DMS79 treated with DMSO at 0.1 percent for 48 hours (cell line): ENCODE results near the gene DPH1.
"Not testable (repeated sequence)": the region's sequence is repeated elsewhere in the genome, so short reads cannot be mapped to it uniquely, and the experiment has no call there.

Experiments
- DNase-seq: peaks from one replicate; lab custom pipeline; 2025; lab: John Stamatoyannopoulos, UW

DPH1 gene

DNA sequence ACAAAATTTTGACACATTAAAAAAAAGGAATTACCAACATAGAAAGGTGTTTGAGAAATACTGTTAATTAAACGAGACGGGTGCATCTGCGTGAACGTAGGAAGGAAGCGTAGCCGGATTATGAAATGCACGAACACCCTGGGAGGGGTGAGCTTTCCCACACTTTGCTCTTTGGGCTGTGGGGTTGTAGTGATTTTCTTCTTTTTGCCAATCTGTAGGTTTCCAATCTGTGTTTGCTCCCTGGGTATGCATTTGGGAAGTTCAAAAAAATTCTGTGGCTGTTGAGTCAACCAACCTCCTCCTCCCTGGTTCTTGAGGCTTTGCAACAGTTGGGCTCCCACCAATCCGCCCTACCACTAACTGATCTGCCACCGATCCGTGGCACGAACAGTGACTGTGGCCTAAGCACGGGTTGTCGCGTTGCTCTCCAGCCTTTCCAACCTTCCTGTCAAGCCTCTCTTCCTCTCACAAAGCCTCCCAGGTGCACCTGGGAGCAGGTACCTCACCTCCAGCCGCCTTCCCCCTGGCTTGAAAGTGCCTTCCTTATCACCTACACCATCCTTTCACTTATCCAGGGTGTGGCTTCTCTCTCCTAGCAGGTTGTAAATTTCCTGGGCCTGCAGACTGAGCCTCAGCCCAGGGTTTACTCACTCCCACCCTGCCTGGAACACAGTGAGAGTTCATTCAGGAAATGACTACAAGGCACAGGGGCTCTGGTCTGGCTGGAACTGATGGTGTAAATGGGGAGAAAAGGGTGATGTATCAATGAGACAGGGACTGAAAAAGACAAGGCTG, 21.4 kb upstream of the DPH1 start:
- no peak for DNase-seq

DNA sequence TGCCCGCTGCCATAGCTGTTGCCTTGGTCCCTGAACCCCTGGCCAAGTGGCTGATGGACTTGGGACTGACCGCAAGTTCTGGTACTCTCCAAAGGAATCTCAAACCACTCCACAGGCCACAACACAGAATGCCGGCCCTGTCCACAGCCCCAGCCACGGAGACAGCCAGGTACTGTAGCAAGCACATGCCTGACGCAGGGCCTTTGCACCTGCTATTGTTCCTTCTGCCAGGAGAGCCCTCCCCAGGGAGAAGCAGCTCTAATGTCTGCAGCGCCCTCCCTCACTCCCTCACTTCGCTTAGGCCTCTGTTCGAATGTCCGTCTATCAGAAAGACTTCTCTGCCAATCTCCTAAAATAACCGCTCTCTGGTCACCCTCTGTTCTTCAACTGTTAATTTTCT, 20.2 kb upstream of the DPH1 start:
- no peak for DNase-seq

DNA sequence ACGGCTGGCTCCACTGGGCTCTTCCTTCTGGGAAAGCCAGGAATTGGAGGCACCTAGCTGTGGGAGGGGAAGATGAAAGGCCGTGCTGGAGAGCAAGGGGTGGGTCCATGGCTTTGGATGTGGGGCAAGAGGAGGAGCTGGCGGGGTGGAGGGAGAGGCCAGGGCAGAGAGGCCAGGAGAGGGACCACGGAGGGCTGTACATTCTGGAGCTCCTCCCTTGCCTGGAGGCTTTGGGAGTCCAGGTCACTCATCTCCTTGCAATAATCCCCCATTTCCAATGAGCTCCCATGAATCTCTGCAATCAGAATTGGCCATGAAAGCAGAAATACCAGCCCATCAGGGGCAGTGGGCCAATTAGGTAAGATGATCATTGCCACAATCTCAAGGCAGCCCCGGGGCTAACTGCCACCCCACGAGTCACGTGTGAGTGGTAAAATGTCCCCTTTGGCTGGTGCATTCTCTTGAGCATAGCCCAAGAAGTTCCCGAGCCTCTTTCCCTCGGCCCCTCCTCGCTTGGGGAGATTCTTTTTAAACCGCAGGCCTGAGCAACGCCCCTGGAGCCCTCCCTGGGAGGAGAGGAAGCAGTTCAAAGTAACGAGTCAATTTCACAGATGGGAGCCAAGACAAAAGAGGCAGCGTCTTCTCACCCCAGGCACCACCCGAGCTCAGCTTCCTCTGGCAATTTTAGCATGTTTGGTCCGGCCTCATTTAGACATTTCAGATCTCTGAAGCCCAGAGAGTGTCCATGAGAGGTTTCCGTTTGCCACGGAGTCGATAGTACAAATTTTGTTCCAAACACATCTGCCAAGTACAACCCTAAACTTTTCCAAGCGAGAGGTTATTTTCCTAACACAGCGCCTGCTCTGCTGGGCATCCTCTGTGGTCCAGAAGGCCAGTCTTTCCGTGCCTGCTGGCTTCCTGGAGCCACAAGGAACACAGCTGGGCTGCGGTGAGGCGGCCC, 18.3 kb upstream of the DPH1 start:
- peak; percentile 90 for DNase-seq

DNA sequence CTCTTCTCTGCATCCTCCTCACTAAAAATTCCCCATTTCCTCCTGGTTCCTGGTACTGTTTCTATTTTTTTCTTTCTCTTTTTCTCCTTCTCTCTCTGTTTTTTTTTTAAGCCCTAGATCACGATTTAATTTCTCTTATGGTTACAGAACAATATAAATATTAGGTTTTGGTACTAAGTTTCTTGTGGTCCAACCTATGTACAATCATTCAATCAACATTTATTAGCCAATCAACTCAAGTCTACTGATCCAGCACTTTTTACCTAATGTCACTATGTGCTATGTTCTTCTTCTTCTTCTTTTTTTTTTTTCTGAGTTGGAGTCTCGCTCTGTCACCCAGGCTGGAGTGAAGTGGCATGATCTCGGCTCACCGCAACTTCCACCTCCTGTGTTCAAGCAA, 17.5 kb upstream of the DPH1 start:
- DNase-seq = no peak

DNA sequence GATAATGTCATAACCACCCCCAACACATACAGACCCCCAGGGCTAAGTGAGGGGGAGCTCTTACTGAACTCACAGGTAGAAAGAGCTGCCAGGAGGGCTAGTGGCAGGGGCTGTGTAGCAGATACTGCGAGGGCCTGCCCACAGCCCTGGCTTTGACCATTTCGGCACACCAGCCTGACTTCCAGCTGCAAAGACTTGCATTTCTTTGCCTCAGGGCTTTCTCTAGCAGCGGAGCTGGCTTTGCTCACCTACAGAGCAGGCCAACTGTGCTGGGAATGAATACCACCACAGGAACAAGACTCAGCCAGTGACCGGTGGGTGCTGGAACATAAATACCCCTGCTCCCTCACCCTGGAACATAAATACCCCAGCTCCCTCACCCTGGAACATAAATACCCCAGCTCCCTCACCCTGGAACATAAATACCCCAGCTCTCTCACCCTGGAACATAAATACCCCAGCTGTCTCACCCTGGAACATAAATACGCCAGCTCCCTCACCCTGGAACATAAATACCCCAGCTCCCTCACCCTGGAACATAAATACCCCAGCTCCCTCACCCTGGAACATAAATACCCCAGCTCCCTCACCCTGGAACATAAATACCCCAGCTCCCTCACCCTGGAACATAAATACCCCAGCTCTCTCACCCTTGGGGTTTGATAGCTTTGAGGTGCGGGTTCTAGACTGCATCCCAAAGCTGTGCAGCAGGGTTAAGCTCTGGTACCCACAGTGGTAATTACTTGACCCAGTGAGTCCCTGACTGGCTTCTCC, 16.5 kb upstream of the DPH1 start:
- not testable (repeated sequence) for DNase-seq

DNA sequence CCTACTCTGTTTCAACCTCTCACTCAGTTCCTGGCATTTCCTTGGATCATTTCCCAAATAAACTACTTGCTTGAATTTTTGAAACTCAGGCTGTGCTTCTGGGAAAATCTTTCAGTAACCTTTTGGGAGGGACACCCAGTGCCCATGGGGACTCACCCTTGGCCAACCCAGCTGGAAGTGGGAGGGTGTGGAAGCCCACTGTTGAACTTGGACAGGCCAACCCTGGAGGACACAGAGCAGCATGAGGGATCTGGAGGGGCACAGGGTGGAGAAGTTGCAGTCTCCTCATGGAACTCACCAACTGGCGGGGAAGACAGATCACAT, 16.0 kb upstream of the DPH1 start:
- DNase-seq = no peak

DNA sequence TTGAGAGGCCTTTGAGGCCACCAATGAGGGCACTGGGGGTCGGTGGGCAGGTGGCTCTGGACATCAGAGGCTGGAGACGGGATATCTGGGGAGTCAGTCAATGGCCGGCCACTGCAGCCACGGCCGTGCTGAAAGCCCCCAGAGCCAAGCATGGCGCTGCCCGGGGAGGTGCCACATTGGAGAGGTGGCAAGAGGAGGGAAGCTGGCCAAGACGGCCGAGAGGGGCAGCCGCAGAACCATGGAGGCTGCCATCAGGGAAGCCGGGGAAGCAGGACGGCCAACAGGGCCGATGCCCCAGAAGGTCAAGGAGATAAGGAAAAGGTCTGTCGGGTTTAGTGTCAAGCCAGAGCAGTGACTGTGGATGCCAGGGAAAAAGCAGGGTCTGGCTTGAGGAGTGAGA, 14.6 kb upstream of the DPH1 start:
- no peak for DNase-seq

DNA sequence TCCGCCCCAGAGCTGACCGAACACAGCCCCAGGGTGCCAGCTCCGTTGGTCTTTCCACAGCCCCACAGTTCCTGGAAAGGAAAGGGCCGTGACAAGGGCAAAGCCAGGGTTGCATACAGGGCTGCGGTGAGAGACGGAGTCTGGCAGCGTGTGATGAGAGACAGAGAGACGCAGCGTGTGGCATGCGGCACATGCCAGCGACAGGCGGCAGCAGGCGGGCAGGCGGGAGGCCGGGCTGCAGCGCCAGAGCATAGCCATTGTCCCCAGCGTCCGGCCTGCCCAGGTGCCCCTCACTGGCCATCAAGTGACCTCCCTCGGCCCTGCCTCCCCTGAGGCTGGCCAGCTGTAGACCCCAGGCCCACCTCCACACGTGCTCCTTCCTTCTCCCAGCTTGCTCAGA, 13.5 kb upstream of the DPH1 start:
- no peak for DNase-seq

DNA sequence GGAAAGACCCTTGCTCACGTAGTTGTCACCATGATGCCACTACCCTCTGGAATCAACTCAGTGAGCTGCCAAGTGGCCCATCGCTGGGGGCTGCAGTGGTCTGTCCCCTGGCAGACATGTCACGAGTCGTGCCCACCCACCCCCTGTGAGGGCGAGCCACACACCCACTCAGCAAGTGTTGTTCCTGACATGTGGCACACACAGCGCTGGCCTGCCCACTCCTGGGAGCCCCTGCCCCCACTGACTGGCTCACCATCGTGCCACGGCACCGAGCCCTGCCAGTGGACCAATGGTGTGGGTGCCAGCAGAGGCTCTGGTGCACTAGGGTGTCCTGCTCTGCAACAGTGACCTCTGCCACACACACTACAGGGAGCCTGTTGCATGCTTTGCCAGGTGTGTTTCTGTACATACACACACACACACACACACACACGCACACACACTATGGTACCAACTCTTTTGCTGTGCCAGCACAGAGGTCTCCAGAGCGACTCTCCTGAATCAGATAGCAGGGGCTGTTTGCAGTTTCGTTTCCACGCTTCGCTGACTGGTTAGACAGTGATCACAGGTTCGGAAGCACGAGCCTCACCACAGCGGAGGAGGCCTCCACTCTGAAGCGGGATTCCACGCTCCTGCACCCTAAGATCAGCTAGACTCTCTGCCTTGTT, 12.5 kb upstream of the DPH1 start:
- DNase-seq = peak; percentile 68

DNA sequence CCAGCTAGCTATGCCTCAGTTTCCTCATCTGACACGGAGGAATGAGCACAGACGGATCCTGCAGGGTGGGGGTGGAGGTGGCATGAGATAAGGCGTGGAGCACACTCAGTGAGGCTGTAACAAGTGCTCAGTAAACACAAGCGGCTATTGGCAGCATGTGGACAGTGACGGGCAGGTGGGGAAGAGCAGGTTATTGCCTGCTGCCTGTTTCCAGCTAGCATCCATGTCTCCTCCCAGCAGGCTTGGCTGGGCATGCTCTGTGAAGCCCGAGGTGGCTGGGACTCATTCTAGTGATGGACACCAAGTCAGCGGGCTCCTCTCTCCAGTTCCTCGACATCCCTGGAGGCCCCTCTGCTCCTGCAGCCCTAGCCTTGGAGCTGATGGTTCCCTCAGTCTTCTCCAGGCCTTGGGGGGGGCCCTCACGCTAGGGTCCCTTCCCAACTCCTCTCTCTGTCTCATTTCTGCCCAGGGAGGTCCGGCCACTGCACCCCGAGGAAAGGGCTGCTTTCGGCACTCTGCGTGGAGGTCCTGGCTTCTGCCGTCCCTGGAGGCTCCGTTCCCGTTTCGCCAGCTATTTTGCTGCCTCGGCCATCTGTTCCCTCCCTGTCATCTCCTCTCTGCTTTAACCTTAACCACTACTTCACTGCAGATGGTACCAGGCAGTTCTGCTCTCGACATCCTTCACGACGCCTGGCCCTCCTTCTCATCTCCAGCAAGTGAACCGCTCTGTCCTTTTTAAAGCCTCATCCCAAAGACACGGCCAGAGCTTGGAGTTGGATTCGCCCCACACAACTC, 11.0 kb upstream of the DPH1 start:
- no peak for DNase-seq

DNA sequence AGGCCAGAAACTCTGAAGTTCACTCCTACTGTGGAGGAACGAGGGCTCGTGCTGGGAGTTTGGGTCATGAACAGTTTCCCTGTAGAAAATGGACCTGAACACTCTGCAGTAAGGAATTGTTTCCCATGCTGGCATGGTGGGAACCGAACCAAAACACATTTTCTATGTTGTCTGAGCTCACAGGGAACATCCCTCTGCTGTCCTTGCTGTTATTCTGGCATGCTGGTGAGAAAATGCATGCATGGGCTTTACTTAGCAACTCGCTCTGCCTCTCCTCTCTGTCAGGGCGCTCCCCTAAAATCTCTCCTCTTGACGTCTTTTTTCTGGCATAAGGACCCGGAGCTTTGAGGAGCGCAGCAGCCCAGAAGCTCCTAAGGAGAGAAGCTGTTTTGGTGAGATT, 10.2 kb upstream of the DPH1 start:
- no peak for DNase-seq

DNA sequence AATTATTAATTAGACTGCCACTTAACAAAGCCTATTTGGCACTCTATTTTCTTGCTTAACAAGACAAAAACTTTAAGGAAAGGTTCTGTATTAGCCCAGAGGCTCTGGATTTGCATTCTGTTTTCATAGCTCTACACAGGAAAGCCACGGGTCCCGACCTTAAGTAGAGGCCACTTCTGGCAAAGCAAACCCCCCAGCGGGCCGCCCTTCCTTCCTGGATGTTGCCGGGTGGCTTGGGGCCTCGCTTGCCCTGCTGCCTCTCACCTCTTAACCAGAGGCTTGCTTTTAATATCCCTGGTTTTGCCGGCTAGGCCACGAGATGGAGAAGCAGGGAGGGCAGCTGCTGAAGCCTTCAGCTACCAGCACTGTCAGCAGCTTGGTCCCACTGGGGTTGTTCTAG, 9.2 kb upstream of the DPH1 start:
- no peak for DNase-seq

DNA sequence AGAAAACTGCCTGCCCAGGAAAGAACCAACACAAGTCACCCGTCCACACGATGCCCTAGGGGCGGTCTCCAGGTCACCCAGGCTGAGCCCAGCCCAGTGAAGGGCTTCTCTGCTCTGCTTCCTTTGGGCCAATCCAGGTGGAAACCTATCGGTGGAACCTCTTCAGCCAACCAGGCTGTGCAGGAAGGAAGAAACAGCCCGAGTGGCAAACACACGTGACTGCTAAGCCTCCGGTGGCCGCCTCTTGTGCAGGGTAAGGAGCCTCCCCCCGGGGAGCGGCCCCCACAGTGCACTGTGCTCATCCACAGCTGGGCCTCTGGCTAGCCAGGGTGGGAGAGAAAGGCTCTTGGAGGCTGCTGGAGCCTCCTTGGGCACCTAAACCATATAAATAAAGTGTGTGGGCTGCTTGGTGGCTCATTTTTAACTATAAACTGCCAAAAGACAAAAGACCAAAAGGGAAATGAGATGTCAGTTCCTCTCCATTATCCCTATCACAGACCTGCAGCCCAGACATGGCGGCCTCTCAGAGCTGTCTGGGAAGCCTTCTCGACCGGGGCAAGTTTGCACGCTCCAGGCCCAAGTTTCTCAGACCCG, 7.2 kb upstream of the DPH1 start:
- no peak for DNase-seq

DNA sequence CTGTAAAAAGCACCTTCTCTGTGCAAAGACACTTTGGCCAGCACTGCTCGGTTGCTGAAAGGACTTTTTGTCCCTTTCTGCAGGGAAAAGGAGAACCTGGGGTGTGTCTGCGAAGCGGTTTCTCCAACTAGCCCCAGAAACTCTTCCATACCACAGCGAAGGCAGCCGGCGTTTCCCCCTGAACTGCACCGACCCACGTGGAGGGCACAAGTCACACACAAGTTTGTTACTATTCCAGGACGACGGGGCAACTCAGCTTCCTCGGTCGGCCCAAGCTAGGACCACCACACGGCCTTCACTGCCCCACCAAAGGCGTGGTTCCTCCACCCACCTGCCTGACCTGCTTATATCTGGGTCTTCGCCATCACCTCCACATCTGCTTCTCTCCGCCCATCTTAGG, 6.7 kb upstream of the DPH1 start:
- DNase-seq = no peak

DNA sequence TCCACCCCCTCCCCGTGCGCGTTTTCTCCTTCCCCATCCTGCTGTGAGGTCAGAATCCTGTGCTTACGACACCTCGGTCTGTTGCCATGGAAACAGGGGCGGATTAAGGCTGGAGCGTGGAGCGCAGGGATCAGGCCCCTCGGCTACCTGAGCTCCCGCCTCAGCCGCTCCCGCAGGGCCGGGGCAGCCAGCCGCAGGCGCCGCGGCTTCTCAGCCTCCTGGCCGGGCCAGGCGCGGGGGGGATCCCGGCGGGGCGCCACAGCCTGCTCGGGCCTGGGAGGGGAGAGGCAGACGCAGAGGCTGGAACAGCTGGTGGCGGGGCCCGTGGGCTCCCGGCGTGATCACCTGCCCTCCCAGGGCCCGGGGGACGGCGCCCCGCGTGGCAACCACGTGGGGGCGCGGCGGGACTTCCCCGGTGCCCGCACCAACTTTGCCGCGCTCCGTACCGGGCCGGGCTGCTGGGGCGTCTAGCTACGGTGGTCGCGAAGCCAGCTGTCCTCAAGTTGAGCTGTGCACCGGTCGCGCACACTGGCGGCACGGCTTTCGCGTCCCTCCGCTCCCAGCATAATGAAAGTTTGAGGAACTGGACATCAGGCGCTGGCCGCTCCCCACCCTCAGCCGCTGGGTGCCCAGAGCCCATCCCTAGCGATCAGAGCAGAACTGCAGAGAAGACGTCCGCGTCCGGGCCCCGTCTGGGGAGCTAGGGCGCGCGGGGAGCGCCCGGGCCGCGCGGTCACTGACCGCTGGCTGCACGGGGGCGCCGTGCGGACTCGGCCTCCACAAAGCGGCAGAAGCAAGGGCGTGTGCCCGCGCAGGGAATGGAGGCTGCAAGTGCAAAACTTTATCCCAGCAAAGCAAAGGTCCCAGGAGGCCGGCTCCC, 6.0 kb upstream of the DPH1 start:
- peak; percentile 55 for DNase-seq

DNA sequence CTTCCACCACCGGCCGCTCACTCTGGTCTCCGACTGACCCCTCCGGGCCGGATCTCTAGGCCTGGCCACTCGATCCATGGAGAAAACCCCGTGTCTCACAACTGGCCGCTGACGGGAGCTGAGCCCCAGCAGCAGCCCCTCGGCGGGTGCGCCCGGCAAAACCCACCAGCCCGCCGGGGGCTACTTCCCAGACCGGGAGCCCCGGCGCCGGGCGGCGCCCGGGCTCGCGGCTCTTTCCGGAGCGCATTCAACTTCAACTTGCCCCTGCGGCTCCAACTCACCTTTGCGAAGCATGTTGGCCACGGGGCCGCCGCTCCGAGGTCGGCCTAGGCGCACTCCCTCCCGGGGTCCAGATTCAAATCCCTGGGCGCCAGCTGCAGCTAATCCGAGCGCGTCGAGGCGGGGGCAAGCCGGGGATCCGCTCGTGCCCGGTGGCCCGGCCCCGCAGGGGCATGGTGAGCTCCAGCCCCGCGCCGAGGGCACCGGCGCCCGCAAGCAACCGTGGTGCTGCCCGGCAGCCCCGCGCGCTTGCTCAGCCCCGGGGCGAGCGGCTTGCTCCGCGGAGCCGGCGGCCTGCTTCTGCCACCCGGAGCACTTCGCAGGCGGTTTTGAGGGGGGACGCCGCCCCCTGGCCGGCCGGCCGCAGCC, 5.3 kb upstream of the DPH1 start:
- DNase-seq = no peak

DNA sequence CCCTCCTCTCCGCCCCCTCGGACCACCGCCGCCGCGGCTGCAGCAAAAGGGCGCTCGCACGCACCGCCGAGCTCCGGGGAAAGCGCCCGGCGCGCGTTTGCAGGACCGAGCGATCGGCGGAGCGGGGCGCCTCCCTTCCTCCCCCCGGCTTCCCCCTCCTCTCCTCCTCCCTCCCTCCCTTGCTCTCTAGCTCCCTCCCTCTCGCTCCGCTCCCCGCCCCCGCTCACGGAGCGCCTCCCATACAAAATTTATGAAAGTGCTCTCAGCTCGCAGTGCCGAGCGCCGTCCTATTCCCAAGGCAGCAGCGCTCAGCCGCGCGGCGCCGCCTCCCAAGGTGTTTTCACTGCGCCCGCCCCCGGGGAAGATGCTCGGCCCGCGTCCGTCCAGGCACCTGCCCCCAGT, 4.7 kb upstream of the DPH1 start, which contains the start of gene RTN4RL1:
TSS of gene RTN4RL1 (minus strand) at position 115 of the 402 bp plus-strand sequence. CDS start 469 bp downstream, outside the sequence.
- DNase-seq = peak; percentile 65

DNA sequence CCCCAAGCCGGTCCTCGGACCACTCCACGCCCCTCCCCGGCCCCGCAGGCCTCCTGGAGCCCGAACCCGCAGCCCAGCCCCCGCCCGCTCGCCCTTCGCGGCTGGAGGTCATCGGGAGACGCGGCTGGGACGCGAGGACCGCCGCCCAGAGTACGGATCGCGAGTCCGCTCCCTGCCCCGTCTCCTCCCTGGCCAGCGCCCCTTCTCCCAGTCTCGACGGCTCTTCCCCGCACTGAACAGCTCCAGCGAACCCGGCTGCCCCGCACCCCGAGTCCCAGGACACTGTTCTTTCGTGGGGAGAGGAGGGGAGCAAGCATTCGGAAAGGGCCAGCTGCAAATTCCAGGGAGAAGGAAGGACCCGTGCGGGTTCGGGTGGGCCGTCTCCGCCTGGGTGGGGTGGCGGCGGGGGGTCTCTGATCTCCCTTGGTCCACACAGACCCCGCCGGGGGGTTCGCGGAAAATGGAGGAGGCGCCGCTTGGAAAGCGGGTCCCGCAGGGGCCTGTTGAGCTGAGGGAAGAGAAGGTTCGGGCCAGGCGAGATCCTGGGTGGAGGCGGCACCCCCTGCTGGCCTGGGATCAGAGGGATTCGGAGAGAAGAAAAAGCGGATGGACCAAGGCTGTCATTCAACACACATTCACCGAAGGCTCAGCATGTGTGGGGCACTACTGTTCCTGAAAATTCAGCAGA, 4.2 kb upstream of the DPH1 start:
- DNase-seq = peak; percentile 81
